Measurements from ENCODE around the gene TBC1D2B. TPM values are rescaled to one million over a fixed set of nuclear protein-coding genes. Genes with fewer than 3 reads are reported as not detected.

The TBC1D2B gene
- total and polyA plus RNA-seq, 4 donors, result 8.4 to 119 (median 22.0) TPM

- no peak for TF ChIP-seq FOXA1 (IDR thresholded peaks at IDR 0.05)
- no peak for TF ChIP-seq RAD21 (IDR thresholded peaks at IDR 0.05)
- no peak for TF ChIP-seq HNF4G (IDR thresholded peaks at IDR 0.05)
- TF ChIP-seq JUND (IDR thresholded peaks at IDR 0.05), result no peak
- no peak for TF ChIP-seq GABPA (IDR thresholded peaks at IDR 0.05 in 1 of 2, conservative IDR thresholded peaks at IDR 0.05 in 1 of 2)
- TF ChIP-seq HNF4A (conservative IDR thresholded peaks at IDR 0.05), result no peak
Measured at GRCh38 chr15:78050826-78051225, 26.7 kb downstream of the TBC1D2B start (continued).

GRCh38 chr15:78050441-78050809 is 27.1 kb downstream of the TBC1D2B start:
- H3K9me3 ChIP-seq (ENCODE audit: control insufficient read depth in 4 of 4, low read length in 3 of 4), result no peaks in the 10 kb centered on the region
- H3K4me3 ChIP-seq (ENCODE audit: low read depth in 1 of 3, low read length in 3 of 3), result no peak overlapping the region
- peaks cover 0 to 31% (median 4%) of the 10 kb centered on the region in 4 donors for H3K36me3 ChIP-seq (ENCODE audit: control insufficient read depth in 4 of 4, insufficient read depth in 3 of 4, low read depth in 1 of 4, low read length in 3 of 4)
- peaks cover 12 to 53% (median 32%) of the 10 kb centered on the region in 4 donors for H3K4me1 ChIP-seq (ENCODE audit: control insufficient read depth in 4 of 4, insufficient read depth in 4 of 4, low read length in 3 of 4)
- H3K9ac ChIP-seq (ENCODE audit: low read depth in 1 of 2, low read length in 2 of 2), result no peak overlapping the region
- WGBS, result 72% methylated on average over 1 of the region's 1 CpG
- H3K27ac ChIP-seq (ENCODE audit: low read depth in 1 of 2, low read length in 2 of 2), result no peak overlapping the region
- TF ChIP-seq RAD21 (IDR thresholded peaks at IDR 0.05) (no peak), RXRA (IDR thresholded peaks at IDR 0.05) (no peak), TAF1 (conservative IDR thresholded peaks at IDR 0.05) (no peak), CTCF (IDR thresholded peaks at IDR 0.05; ENCODE audit: low read depth, low read length, missing input control) (no peak), YY1 (IDR thresholded peaks at IDR 0.05) (no peak), SP1 (IDR thresholded peaks at IDR 0.05) (no peak), HNF4A (conservative IDR thresholded peaks at IDR 0.05) (no peak)
- TF ChIP-seq, protein P1, sequence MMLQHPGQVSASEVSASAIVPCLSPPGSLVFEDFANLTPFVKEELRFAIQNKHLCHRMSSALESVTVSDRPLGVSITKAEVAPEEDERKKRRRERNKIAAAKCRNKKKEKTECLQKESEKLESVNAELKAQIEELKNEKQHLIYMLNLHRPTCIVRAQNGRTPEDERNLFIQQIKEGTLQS (IDR thresholded peaks at IDR 0.05), result no peak
- DNase-seq (ENCODE audit: low spot score), result no peak
- H3K27me3 ChIP-seq (ENCODE audit: control insufficient read depth in 4 of 4, insufficient read depth in 4 of 4, low read length in 3 of 4), result no peaks in the 10 kb centered on the region

DNA sequence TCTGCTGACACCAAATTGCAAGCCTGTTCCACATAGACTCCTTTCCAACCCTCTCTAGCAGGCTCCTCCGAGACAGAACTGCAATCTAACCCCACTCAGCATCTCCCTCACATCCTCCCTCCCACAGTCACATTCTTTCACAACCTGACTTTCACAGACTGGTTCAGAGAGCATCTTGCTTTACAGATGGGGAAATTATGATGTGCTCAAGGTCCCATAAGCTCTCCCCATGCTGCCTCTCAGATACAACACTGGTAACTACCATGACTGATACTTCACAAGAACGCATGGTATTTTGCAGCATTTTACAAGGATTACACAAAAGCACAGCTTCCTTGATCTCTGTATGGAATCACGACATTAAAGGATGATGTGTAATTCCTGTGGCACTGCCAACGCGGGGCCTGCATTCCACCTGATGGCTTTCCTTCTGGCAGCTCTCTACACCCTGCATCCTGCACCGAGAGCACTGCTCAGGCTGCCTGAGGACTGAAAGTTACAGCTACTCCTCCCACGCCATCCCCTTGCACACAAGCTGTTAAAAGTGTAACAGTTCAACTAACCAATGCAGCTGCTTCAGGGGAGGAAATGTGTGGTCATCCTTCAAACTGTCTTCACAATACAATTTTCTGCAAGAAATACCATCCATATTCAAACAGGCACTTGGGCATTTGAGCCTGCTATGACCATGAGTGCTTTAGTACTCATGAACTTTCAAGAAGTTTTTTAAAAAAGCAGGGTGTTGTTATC is 27.6 kb downstream of the TBC1D2B start:
- no peak overlapping the region for H3K9ac ChIP-seq (ENCODE audit: low read depth in 1 of 2, low read length in 2 of 2)
- no peak for DNase-seq (ENCODE audit: low spot score)
- H3K27me3 ChIP-seq (ENCODE audit: control insufficient read depth in 4 of 4, insufficient read depth in 4 of 4, low read length in 3 of 4), result no peaks in the 10 kb centered on the region
- 75% methylated on average over 7 of the region's 7 CpGs for WGBS
- H3K9me3 ChIP-seq (ENCODE audit: control insufficient read depth in 4 of 4, low read length in 3 of 4), result no peaks in the 10 kb centered on the region
- H3K36me3 ChIP-seq (ENCODE audit: control insufficient read depth in 4 of 4, insufficient read depth in 3 of 4, low read depth in 1 of 4, low read length in 3 of 4), result peaks cover 0 to 31% (median 4%) of the 10 kb centered on the region in 4 donors
- TF ChIP-seq FOXA2 (IDR thresholded peaks at IDR 0.05) (no peak), HNF4A (conservative IDR thresholded peaks at IDR 0.05) (no peak), FOXA1 (IDR thresholded peaks at IDR 0.05) (no peak), TAF1 (conservative IDR thresholded peaks at IDR 0.05) (no peak), JUND (IDR thresholded peaks at IDR 0.05) (no peak), RAD21 (IDR thresholded peaks at IDR 0.05) (no peak), YY1 (IDR thresholded peaks at IDR 0.05) (no peak), ZBTB33 (IDR thresholded peaks at IDR 0.05) (no peak), RXRA (IDR thresholded peaks at IDR 0.05) (no peak), EGR1 (IDR thresholded peaks at IDR 0.05; ENCODE audit: low read depth in 2 of 2) (no peak), NR2F2 (IDR thresholded peaks at IDR 0.05) (no peak), MAX (IDR thresholded peaks at IDR 0.05) (no peak), HNF4G (IDR thresholded peaks at IDR 0.05) (no peak), SP1 (IDR thresholded peaks at IDR 0.05) (no peak), CTCF (IDR thresholded peaks at IDR 0.05; ENCODE audit: low read depth, low read length, missing input control) (no peak)
- TF ChIP-seq, protein P2, sequence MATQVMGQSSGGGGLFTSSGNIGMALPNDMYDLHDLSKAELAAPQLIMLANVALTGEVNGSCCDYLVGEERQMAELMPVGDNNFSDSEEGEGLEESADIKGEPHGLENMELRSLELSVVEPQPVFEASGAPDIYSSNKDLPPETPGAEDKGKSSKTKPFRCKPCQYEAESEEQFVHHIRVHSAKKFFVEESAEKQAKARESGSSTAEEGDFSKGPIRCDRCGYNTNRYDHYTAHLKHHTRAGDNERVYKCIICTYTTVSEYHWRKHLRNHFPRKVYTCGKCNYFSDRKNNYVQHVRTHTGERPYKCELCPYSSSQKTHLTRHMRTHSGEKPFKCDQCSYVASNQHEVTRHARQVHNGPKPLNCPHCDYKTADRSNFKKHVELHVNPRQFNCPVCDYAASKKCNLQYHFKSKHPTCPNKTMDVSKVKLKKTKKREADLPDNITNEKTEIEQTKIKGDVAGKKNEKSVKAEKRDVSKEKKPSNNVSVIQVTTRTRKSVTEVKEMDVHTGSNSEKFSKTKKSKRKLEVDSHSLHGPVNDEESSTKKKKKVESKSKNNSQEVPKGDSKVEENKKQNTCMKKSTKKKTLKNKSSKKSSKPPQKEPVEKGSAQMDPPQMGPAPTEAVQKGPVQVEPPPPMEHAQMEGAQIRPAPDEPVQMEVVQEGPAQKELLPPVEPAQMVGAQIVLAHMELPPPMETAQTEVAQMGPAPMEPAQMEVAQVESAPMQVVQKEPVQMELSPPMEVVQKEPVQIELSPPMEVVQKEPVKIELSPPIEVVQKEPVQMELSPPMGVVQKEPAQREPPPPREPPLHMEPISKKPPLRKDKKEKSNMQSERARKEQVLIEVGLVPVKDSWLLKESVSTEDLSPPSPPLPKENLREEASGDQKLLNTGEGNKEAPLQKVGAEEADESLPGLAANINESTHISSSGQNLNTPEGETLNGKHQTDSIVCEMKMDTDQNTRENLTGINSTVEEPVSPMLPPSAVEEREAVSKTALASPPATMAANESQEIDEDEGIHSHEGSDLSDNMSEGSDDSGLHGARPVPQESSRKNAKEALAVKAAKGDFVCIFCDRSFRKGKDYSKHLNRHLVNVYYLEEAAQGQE (IDR thresholded peaks at IDR 0.05), result no peak
- TF ChIP-seq, protein P1 (IDR thresholded peaks at IDR 0.05), result no peak
- H3K4me1 ChIP-seq (ENCODE audit: control insufficient read depth in 4 of 4, insufficient read depth in 4 of 4, low read length in 3 of 4), result peaks cover 11 to 49% (median 27%) of the 10 kb centered on the region in 4 donors
- no peak overlapping the region for H3K27ac ChIP-seq (ENCODE audit: low read depth in 1 of 2, low read length in 2 of 2)
- H3K4me3 ChIP-seq (ENCODE audit: low read depth in 1 of 3, low read length in 3 of 3), result no peak overlapping the region

Data from liver (tissue), 9 donors.